Right atrium auricular region (tissue), 2 donors: ENCODE measurements around the gene ZDHHC7. TPM values are rescaled to one million over a fixed set of nuclear protein-coding genes. Genes with fewer than 3 reads are reported as not detected.

ENCODE experiments used
- DNase-seq: peaks from one replicate; pipeline ENCODE4 v3.0.0-alpha.2; 2019; ENCODE audit warnings: low spot score
- H3K27ac ChIP-seq, 2 donors: fragments of 200-600 bp; sonication (generic); 1 replicate in 1 of 2; 2 replicates in 1 of 2; pipeline ENCODE4 v1.5.1; 2016 to 2019
- H3K27me3 ChIP-seq, 2 donors: fragments of 200-600 bp; sonication (generic); one replicate each; pipeline versions ENCODE4 v1.5.1 to v1.6.0; 2017 to 2019
- H3K36me3 ChIP-seq: fragments of 200-600 bp; sonication (generic); one replicate; pipeline ENCODE4 v1.5.1; 2016
- H3K4me1 ChIP-seq, 2 donors: fragments of 200-600 bp; sonication (generic); one replicate each; pipeline versions ENCODE4 v1.5.1 to v1.6.0; 2017 to 2019
- H3K4me3 ChIP-seq, 2 donors: fragments of 200-600 bp; sonication (generic); 1 replicate in 1 of 2; 2 replicates in 1 of 2; pipeline ENCODE4 v1.5.1; 2017 to 2019; ENCODE audit warnings: mild to moderate bottlenecking in 1 of 2, moderate library complexity in 1 of 2
- H3K9me3 ChIP-seq, 2 donors: fragments of 200-600 bp; sonication (generic); one replicate each; pipeline ENCODE4 v1.5.1; 2019
- total RNA-seq, 2 donors: library from RNA; depleted of rRNA; stranded (reverse); fragments of >200 nt; gene quantifications; one replicate each; pipeline ENCODE4 v1.1.0, GENCODE V29; 2016
- TF ChIP-seq, protein P1 (sequence below), 2 donors: fragments of 200-600 bp; sonication (generic); IDR thresholded peaks; one replicate each; pipeline ENCODE4 v1.5.1; 2019; ENCODE audit warnings: antibody characterized with exemption in 2 of 2

Gene ZDHHC7
- total RNA-seq, 2 donors from 2014 or later, result 36.0 to 48.7 TPM

DNA sequence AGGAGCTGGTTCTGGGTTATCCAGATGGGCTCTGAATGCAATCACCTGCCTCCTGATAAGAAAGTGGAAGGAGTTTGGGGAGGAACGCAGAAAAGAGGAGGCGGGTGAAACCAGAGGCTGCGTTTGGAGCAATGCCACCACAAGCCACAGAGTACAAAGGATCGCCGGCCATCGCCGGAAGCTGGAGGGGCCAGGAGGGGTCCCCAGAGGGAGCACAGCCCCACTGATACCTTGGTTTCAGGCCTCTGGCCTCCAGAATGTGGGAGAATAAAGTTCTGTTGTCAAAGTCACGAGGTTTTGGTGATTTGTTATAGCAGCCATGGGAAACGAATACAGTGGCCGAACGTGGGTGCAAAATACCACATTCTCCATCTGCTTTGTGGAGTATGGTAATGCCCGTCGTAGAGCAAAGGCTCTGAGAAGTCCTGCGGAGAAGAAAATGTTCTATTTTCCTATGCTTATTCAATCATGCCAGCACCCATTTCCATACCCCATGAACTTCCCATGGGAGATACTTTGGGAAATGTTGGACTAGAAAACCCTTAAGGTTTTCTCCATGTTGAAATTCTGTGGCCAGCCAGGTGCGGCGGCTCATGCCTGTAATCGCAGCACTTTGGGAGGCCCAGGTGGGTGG, 51.4 kb downstream of the ZDHHC7 start:
- H3K27me3 ChIP-seq, result no peaks in the 10 kb centered on the region
- no peaks in the 10 kb centered on the region for H3K9me3 ChIP-seq
- DNase-seq, result no peak
- no peak overlapping the region for H3K4me3 ChIP-seq
- no peaks in the 10 kb centered on the region for H3K36me3 ChIP-seq
- H3K4me1 ChIP-seq, result no peaks in the 10 kb centered on the region
- TF ChIP-seq, protein P1, sequence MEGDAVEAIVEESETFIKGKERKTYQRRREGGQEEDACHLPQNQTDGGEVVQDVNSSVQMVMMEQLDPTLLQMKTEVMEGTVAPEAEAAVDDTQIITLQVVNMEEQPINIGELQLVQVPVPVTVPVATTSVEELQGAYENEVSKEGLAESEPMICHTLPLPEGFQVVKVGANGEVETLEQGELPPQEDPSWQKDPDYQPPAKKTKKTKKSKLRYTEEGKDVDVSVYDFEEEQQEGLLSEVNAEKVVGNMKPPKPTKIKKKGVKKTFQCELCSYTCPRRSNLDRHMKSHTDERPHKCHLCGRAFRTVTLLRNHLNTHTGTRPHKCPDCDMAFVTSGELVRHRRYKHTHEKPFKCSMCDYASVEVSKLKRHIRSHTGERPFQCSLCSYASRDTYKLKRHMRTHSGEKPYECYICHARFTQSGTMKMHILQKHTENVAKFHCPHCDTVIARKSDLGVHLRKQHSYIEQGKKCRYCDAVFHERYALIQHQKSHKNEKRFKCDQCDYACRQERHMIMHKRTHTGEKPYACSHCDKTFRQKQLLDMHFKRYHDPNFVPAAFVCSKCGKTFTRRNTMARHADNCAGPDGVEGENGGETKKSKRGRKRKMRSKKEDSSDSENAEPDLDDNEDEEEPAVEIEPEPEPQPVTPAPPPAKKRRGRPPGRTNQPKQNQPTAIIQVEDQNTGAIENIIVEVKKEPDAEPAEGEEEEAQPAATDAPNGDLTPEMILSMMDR (IDR thresholded peaks at IDR 0.05), result no peak
- no peak overlapping the region for H3K27ac ChIP-seq

DNA sequence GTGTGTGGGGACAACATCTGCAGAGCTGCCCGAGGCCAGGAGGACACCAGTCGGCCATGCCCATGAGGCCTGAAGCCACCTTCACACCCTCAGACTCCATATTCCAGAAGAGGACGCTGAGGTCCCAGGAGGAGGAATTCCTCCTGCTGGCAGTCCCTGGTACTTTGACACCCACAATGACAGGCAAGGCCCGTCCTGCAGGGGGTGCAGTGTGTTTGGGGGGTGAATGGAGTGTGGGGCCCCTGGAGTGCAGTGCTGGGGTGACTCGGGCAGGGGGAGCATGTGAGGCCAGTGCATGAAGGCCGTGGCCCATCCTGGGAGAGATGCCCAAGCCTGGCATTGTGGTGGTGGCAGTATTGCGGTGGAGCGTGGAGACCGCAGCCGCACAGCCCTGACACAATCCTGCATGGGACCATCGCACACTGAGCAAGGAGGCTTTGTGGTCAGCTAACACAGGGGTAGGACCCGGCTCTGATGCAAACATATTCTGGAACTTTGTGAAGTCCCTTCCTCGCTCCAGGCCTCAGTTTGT, 52.2 kb downstream of the ZDHHC7 start:
- Histone ChIP-seq H3K36me3 (no peaks in the 10 kb centered on the region), H3K4me3 (no peak overlapping the region), H3K4me1 (no peaks in the 10 kb centered on the region), H3K27me3 (no peaks in the 10 kb centered on the region), H3K9me3 (no peaks in the 10 kb centered on the region), H3K27ac (no peak overlapping the region)
- no peak for DNase-seq
- TF ChIP-seq, protein P1 (IDR thresholded peaks at IDR 0.05), result no peak

DNA sequence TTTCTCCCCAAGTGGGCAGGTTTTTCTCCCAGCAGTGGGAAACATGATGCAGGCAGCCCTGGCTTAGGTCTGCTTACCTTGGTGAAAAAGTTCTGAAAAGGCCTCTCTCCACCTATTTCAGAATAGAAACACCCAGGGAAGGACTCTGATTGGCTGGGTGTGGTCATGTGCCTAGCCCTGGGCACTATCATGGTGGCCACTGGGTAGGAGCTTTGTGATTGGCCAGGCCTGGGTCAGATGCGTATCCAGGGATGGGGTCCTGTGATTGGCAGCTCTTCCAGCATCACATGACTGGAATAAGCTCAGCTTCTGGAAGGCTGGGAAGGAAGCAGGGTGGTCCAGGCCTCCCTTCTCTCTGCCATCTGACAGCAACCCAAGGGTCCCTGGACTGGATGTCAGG, 53.5 kb downstream of the ZDHHC7 start:
- no peak overlapping the region for H3K27ac ChIP-seq
- no peaks in the 10 kb centered on the region for H3K27me3 ChIP-seq
- no peaks in the 10 kb centered on the region for H3K36me3 ChIP-seq
- H3K4me1 ChIP-seq, result peaks cover 0 to 10% of the 10 kb centered on the region in 2 donors
- no peak overlapping the region for H3K4me3 ChIP-seq
- no peaks in the 10 kb centered on the region for H3K9me3 ChIP-seq
- TF ChIP-seq, protein P1 (IDR thresholded peaks at IDR 0.05), result no peak
- no peak for DNase-seq

DNA sequence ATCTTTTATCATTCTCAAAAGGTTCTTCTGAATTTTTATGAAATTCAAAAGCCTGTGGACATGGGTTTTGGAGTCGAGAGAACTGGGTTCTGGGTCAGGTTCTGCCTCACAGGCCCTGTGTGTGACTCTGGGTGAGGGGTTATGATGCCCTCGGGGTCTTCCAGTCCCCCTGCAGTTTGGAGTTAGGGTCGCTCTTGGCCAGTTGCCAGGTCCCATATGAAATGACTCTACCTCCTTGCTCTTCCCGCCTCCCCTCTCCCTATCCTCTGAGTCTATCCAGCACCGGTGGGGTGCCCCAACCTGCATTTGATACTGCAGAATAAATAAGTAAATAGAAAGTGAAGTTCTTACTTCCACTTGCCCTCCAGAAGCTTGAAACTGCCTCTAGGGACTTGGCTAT, 54.1 kb downstream of the ZDHHC7 start:
- Histone ChIP-seq H3K9me3 (no peaks in the 10 kb centered on the region), H3K27me3 (no peaks in the 10 kb centered on the region), H3K4me1 (peaks cover 0 to 16% of the 10 kb centered on the region in 2 donors), H3K27ac (no peak overlapping the region), H3K36me3 (no peaks in the 10 kb centered on the region), H3K4me3 (no peak overlapping the region)
- TF ChIP-seq, protein P1 (IDR thresholded peaks at IDR 0.05), result no peak
- DNase-seq, result no peak

DNA sequence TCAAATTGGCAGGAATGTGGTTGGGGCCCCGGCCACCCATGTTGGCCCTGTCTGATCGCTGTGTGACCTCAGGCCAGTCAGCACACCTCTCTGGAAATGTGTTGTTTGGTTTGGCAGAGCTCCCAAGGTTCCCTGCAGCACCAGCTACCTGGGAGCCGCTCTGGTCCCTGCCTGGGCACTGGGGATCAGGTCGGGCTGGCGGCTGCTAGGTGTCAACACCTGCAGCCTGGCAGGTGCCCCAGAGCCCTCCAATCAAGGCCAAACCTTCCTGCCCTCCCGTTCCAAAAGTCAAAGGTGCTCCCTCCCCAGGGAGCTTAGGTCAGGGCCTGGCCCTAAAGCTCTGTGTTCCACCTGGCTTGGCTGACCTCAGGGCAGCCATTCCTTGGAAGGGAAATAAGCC, 55.9 kb downstream of the ZDHHC7 start:
- no peaks in the 10 kb centered on the region for H3K27me3 ChIP-seq
- no peak overlapping the region for H3K27ac ChIP-seq
- TF ChIP-seq, protein P1 (IDR thresholded peaks at IDR 0.05), result no peak
- no peak overlapping the region for H3K4me3 ChIP-seq
- DNase-seq, result no peak
- H3K9me3 ChIP-seq, result no peaks in the 10 kb centered on the region
- no peaks in the 10 kb centered on the region for H3K36me3 ChIP-seq
- H3K4me1 ChIP-seq, result peaks cover 0 to 21% of the 10 kb centered on the region in 2 donors
